Astrocyte (in vitro differentiated cells and primary cell): ENCODE data around the gene PTPRN2.

ENCODE experiments used
- CTCF ChIP-seq: IDR thresholded peaks from 2 replicates; pipeline ENCODE4 v1.5.1; 2011; ENCODE audit warnings: low read depth, mild to moderate bottlenecking, inconsistent platforms, low read length, moderate library complexity; ENCODE audit not compliant: insufficient read depth
- EZH2 ChIP-seq: IDR thresholded peaks from 2 replicates; pipeline ENCODE4 v1.6.1; 2012; ENCODE audit warnings: mild to moderate bottlenecking, low read length, inconsistent platforms; ENCODE audit not compliant: insufficient read depth

- TF ChIP-seq CTCF (no peak), EZH2 (no peak)
Measured at GRCh38 chr7:158164101-158165095, 423.2 kb downstream of the PTPRN2 start.
